Measurements from ENCODE around the gene RYR3.

RYR3 gene

DNA sequence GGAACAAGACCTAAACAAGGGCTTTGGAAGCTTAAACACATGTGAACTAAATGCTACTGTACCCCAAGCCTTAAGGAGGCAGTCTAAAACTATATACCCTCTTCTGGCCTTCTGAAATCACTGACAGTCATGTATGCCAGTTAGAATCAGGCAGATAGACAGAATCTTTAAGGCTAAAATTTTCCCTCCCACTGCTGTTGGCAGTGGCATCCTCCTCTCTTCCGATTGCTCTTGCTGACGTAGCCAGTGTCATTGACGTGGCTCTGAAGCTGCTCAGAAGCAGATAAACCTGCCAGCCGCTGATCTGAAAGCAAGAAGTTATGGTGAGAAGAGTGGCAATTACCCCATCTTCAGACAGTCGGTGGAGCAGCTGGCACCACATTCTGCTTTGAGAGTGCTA is 3.3 kb downstream of the RYR3 start:
- peaks cover 74% of the 10 kb centered on the region for H3K27me3 ChIP-seq
- H3K4me1 ChIP-seq, result no peaks in the 10 kb centered on the region
- H3K36me3 ChIP-seq, result no peaks in the 10 kb centered on the region
- no peak for DNase-seq
- TF ChIP-seq, protein P1, sequence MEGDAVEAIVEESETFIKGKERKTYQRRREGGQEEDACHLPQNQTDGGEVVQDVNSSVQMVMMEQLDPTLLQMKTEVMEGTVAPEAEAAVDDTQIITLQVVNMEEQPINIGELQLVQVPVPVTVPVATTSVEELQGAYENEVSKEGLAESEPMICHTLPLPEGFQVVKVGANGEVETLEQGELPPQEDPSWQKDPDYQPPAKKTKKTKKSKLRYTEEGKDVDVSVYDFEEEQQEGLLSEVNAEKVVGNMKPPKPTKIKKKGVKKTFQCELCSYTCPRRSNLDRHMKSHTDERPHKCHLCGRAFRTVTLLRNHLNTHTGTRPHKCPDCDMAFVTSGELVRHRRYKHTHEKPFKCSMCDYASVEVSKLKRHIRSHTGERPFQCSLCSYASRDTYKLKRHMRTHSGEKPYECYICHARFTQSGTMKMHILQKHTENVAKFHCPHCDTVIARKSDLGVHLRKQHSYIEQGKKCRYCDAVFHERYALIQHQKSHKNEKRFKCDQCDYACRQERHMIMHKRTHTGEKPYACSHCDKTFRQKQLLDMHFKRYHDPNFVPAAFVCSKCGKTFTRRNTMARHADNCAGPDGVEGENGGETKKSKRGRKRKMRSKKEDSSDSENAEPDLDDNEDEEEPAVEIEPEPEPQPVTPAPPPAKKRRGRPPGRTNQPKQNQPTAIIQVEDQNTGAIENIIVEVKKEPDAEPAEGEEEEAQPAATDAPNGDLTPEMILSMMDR (IDR thresholded peaks at IDR 0.05; ENCODE audit: low read depth, low read length), result no peak
- H3K9me3 ChIP-seq, result no peaks in the 10 kb centered on the region; the same call in 1 of the 2 replicates
- no peak overlapping the region for H3K4me3 ChIP-seq (ENCODE audit: low read depth, low read length)

GRCh38 chr15:33315044-33315443 is 4.3 kb downstream of the RYR3 start:
- Histone ChIP-seq H3K4me3 (ENCODE audit: low read depth, low read length) (no peak overlapping the region), H3K36me3 (no peaks in the 10 kb centered on the region), H3K27me3 (peaks cover 69% of the 10 kb centered on the region), H3K9me3 (no peaks in the 10 kb centered on the region; the same call in 1 of the 2 replicates), H3K4me1 (no peaks in the 10 kb centered on the region)
- TF ChIP-seq, protein P1 (IDR thresholded peaks at IDR 0.05; ENCODE audit: low read depth, low read length), result no peak
- no peak for DNase-seq

DNA sequence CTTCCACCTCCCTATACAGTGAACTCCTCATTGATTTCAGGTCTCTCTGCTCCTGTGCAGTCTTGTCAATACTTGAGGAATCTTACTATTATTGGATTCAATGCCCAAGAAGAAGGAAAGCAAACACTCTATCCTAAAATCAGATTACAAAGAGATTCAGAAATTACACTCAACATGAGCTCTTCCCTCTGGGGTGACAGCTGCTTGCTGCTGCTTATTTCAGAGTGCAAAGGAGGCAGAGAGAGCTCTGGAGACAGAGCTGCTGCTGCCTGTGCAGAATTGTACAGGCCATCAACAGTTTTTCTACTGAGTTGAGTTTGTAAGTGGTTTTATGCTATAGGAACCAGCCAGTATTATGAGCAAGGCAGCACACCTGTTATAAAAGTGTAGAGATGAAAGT is 7.1 kb downstream of the RYR3 start:
- TF ChIP-seq, protein P1 (IDR thresholded peaks at IDR 0.05; ENCODE audit: low read depth, low read length), result no peak
- Histone ChIP-seq H3K27me3 (peaks cover 41% of the 10 kb centered on the region), H3K9me3 (no peaks in the 10 kb centered on the region; the same call in 1 of the 2 replicates), H3K36me3 (no peaks in the 10 kb centered on the region), H3K4me3 (ENCODE audit: low read depth, low read length) (no peak overlapping the region), H3K4me1 (no peaks in the 10 kb centered on the region)
- DNase-seq, result no peak

GRCh38 chr15:33320017-33320416 is 9.2 kb downstream of the RYR3 start:
- no peaks in the 10 kb centered on the region; the same call in 1 of the 2 replicates for H3K9me3 ChIP-seq
- TF ChIP-seq, protein P1 (IDR thresholded peaks at IDR 0.05; ENCODE audit: low read depth, low read length), result no peak

GRCh38 chr15:33322091-33322490 is 11.3 kb downstream of the RYR3 start:
- TF ChIP-seq, protein P1 (IDR thresholded peaks at IDR 0.05; ENCODE audit: low read depth, low read length), result no peak
- Histone ChIP-seq H3K4me1 (no peaks in the 10 kb centered on the region), H3K9me3 (no peaks in the 10 kb centered on the region; the same call in 1 of the 2 replicates), H3K36me3 (no peaks in the 10 kb centered on the region), H3K4me3 (ENCODE audit: low read depth, low read length) (no peak overlapping the region), H3K27me3 (peaks cover 31% of the 10 kb centered on the region)
- DNase-seq, result no peak

More at GRCh38 chr15:33320017-33320416, 9.2 kb downstream of the RYR3 start:
- Histone ChIP-seq H3K4me3 (ENCODE audit: low read depth, low read length) (no peak overlapping the region), H3K36me3 (no peaks in the 10 kb centered on the region), H3K4me1 (no peaks in the 10 kb centered on the region), H3K27me3 (peaks cover 31% of the 10 kb centered on the region)
- DNase-seq, result no peak

DNA sequence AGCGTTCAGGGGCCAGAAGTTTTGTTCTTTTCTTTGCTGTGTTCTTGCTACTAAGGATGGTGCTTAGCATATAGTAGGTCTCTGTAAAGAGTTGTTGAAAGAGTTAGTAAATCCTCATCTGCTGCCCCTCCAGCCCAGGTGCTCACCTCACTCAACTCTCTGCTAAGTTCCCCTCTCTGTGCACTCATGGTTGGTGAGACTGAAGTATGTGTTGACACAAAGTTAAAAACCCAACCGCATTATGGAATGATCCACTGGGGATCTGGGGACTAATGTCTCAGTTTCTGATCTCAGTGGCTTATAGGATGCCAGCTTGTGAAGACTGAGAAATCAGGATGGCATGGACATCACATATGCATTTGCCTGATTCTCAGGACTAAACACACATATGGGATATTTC is 13.8 kb downstream of the RYR3 start:
- Histone ChIP-seq H3K4me1 (no peaks in the 10 kb centered on the region), H3K36me3 (no peaks in the 10 kb centered on the region), H3K9me3 (no peaks in the 10 kb centered on the region; the same call in 1 of the 2 replicates), H3K27me3 (peaks cover 16% of the 10 kb centered on the region), H3K4me3 (ENCODE audit: low read depth, low read length) (no peak overlapping the region)
- TF ChIP-seq, protein P1 (IDR thresholded peaks at IDR 0.05; ENCODE audit: low read depth, low read length), result no peak
- no peak for DNase-seq
